Thymus (tissue), 11 donors: Measurements from ENCODE around the gene C6orf136. TPM values are rescaled to one million over a fixed set of nuclear protein-coding genes. Genes with fewer than 3 reads are reported as not detected.

Experiments
- DNase-seq, 9 donors: peaks; one replicate each; pipeline ENCODE4 v3.0.0-alpha.2; 2013; ENCODE audit warnings: low spot score in 9 of 9, low read depth in 6 of 9, missing footprints in 1 of 9
- H3K27ac ChIP-seq, 2 donors: one replicate each; pipeline ENCODE4 v1.5.1; 2013; ENCODE audit warnings: control low read depth in 1 of 2, low read depth in 1 of 2, low read length in 1 of 2, mild to moderate bottlenecking in 1 of 2, moderate library complexity in 1 of 2
- H3K27me3 ChIP-seq, 2 donors: one replicate each; pipeline ENCODE4 v1.5.1; 2013; ENCODE audit warnings: low read length in 1 of 2; ENCODE audit not compliant: control insufficient read depth in 2 of 2, insufficient read depth in 1 of 2
- H3K36me3 ChIP-seq, 2 donors: one replicate each; pipeline ENCODE4 v1.5.1; 2013; ENCODE audit warnings: low read length in 1 of 2, mild to moderate bottlenecking in 1 of 2, moderate library complexity in 1 of 2; ENCODE audit not compliant: control insufficient read depth in 2 of 2, insufficient read depth in 2 of 2
- H3K4me1 ChIP-seq, 2 donors: one replicate each; pipeline ENCODE4 v1.5.1; 2013; ENCODE audit warnings: low read length in 2 of 2; ENCODE audit not compliant: control insufficient read depth in 2 of 2, insufficient read depth in 2 of 2
- H3K4me3 ChIP-seq, 2 donors: one replicate each; pipeline ENCODE4 v1.5.1; 2013; ENCODE audit warnings: low read length in 2 of 2, control low read depth in 1 of 2, mild to moderate bottlenecking in 1 of 2
- H3K9me3 ChIP-seq, 2 donors: one replicate each; pipeline ENCODE4 v1.5.1; 2013; ENCODE audit warnings: low read length in 1 of 2, mild to moderate bottlenecking in 1 of 2; ENCODE audit not compliant: control insufficient read depth in 2 of 2, insufficient read depth in 1 of 2
- WGBS: extraction: QIAGEN DNeasy Blood & Tissue Kit; methylation state at CpG from one replicate; pipeline ENCODE4 v1.1.7; 2013; 5-methylcytosine and 5-hydroxymethylcytosine counted together
- polyA plus RNA-seq: library from polyadenylated mRNA; stranded (reverse); fragments of 200-250 nt; gene quantifications from one replicate; pipeline ENCODE4 v1.2.3, GENCODE V29; 2013
- total RNA-seq: library from RNA; stranded (reverse); fragments of 120-200 nt; gene quantifications from one replicate; pipeline ENCODE4 v1.2.4, GENCODE V29; 2013
- donor health status: healthy.

C6orf136 gene
- total and polyA plus RNA-seq, 2 donors: 9.5 to 24.0 TPM

- H3K9me3 ChIP-seq: no peaks in the 10 kb centered on the region
- peaks cover 0 to 10% of the 10 kb centered on the region in 2 donors for H3K4me1 ChIP-seq
- WGBS: 98% methylated on average over 13 of the region's 13 CpGs
- no peak for DNase-seq
- H3K27ac ChIP-seq: no peak overlapping the region
- no peaks in the 10 kb centered on the region for H3K27me3 ChIP-seq
- H3K4me3 ChIP-seq: no peak overlapping the region
- H3K36me3 ChIP-seq: peaks cover 80 to 92% of the 10 kb centered on the region in 2 donors
Observed at GRCh38 chr6:30603961-30604360, 43.0 kb upstream of the C6orf136 start.

DNA sequence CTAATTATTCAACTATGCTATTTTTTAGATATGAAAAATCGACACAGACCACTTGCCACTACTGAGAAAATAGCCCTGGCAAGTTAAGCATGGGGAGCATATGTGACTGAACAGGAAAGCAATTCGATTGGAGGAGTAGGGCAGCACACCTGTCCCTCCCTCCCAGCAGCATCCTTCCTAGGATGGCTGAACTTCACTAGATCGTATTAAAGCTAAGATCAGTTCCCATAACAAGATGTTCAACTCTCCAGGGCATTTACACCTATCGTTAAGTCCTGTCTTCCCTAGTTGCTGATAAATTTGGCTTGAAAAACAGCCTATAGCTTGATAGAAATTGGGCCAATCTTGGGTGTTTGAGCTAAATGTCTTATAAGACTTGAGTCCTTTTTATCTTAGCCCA, 36.9 kb upstream of the C6orf136 start:
- peaks cover 33 to 56% of the 10 kb centered on the region in 2 donors for H3K36me3 ChIP-seq
- no peak for DNase-seq
- no peaks in the 10 kb centered on the region for H3K9me3 ChIP-seq
- WGBS: 97% methylated on average over 4 of the region's 4 CpGs
- H3K4me3 ChIP-seq: no peak overlapping the region
- H3K27me3 ChIP-seq: no peaks in the 10 kb centered on the region
- no peak overlapping the region for H3K27ac ChIP-seq
- peaks cover 15 to 21% of the 10 kb centered on the region in 2 donors for H3K4me1 ChIP-seq

DNA sequence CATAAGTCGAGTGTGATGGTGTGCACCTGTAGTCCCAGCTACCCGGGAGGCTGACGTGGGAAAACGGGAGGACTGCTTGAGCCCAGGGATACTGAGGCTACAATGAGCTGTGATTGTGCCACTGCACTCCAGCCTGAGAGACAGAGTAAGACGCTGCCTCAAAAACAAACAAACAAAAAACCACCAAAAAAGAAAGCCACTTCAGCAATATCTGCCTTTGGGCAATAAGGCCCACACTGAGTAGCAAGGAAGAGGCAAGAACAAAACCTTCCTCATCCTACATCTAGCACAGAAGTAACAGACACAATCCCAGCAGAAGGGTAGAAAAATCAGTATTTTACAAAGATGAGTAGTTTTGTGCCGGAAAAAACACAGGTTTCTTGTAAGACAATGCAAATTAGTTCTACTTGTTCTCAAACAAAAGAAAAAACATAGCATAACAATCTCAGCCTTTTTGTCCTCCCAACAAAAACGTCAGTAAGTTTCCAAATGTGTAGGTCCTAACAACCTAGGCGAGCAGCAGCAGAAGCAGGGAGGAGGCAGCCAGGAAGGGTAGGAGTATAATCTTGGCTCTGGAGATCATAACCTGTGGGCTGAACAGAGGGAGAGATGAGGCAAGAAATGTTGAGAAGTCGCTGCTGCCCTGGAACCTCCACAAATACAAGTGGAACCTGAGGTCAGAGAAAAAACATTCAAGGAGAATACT, 35.6 kb upstream of the C6orf136 start:
- peaks cover 27 to 50% of the 10 kb centered on the region in 2 donors for H3K36me3 ChIP-seq
- H3K9me3 ChIP-seq: no peaks in the 10 kb centered on the region
- H3K4me1 ChIP-seq: peaks cover 15 to 21% of the 10 kb centered on the region in 2 donors
- WGBS: 96% methylated on average over 9 of the region's 9 CpGs
- no peak overlapping the region for H3K4me3 ChIP-seq
- H3K27me3 ChIP-seq: no peaks in the 10 kb centered on the region
- DNase-seq: no peak
- no peak overlapping the region for H3K27ac ChIP-seq

DNA sequence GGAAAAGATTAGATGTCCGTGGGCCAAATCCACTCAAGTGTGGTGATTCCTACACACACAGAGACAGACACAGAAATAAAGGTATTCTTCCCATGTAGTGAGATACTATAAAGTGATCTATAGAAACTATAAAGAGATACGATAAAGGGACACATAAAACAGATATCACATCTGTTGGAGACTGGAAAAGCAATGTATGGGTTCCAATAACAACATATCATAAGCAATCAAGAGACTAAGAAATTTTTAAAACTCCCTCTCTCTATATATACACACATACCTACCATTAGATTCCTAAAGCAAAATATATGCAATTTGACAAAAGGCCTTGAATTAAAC, 35.1 kb upstream of the C6orf136 start:
- DNase-seq: no peak
- no peak overlapping the region for H3K27ac ChIP-seq
- H3K9me3 ChIP-seq: no peaks in the 10 kb centered on the region
- H3K27me3 ChIP-seq: no peaks in the 10 kb centered on the region
- peaks cover 28 to 50% of the 10 kb centered on the region in 2 donors for H3K36me3 ChIP-seq
- peaks cover 15 to 21% of the 10 kb centered on the region in 2 donors for H3K4me1 ChIP-seq
- 98% methylated on average over 2 of the region's 2 CpGs for WGBS
- no peak overlapping the region for H3K4me3 ChIP-seq

DNA sequence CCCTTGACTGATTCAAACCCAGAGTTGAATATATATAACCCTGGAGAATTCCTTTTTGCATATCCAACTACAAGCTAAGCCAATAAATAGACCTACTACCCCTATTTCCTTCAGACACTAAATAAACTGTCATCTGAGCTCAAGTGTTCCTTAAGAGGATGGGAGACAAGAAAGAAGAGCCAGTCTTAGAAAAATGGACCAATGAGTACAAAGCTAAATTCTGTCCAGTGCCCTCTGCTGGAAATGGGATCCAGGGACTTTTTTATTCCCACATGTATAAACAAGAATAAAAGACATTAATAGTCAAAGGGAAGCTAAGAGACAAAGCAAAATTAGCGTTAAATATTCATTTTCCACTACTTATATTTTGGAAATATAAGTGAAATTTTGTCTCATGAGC, 34.7 kb upstream of the C6orf136 start:
- Histone ChIP-seq H3K27me3 (no peaks in the 10 kb centered on the region), H3K9me3 (no peaks in the 10 kb centered on the region), H3K36me3 (peaks cover 30 to 48% of the 10 kb centered on the region in 2 donors), H3K4me1 (peaks cover 15 to 21% of the 10 kb centered on the region in 2 donors), H3K4me3 (no peak overlapping the region), H3K27ac (no peak overlapping the region)
- 89% methylated on average over 1 of the region's 1 CpG for WGBS
- no peak for DNase-seq

GRCh38 chr6:30612687-30613248, 34.2 kb upstream of the C6orf136 start:
- no peaks in the 10 kb centered on the region for H3K27me3 ChIP-seq
- no peaks in the 10 kb centered on the region for H3K9me3 ChIP-seq
- peak overlapping the region; percentile 22 to 75 for H3K27ac ChIP-seq
- peaks cover 15 to 21% of the 10 kb centered on the region in 2 donors for H3K4me1 ChIP-seq
- no peak overlapping the region for H3K4me3 ChIP-seq
- 88% methylated on average over 6 of the region's 6 CpGs for WGBS
- DNase-seq: no peak
- peaks cover 28 to 43% of the 10 kb centered on the region in 2 donors for H3K36me3 ChIP-seq

DNA sequence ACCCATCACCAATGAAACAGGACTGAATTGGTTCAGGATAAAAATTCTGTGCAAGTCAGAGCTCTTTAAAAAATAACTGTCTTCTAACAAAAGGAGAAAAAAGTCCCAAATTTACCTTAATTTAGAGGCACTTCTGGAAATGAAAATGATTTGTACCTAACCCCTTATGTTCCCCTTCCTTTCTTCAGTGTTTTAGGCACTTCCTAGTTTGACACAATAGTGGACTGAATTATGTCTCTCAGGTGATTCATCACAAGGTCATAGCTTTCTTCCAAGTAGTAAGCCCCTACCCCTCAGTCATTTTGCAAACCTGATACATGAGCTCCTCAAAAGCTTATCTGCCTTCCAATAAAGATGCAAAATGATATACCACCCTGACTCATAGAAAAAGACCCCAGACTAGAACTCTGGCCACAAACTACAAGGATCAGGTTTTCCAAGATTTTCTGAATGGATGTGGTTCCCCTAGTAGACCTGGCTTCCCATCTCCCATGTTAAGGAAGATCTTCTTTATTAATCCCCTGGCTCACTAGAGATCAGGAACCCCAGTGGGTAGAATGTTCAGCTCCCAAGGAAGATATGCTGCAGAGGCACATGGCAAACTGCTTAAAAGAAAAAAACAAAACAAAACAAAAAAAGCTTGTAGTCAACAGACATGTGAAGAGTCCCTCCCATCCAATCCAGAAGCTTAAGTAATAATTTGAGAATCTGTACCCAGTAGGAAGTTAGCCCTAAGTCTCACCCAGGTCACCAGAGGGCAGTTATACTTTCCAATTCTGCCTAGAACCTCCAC, 33.5 kb upstream of the C6orf136 start:
- H3K27me3 ChIP-seq: no peaks in the 10 kb centered on the region
- DNase-seq: no peak
- peaks cover 18 to 25% of the 10 kb centered on the region in 2 donors for H3K4me1 ChIP-seq
- no peaks in the 10 kb centered on the region for H3K9me3 ChIP-seq
- peaks cover 22 to 36% of the 10 kb centered on the region in 2 donors for H3K36me3 ChIP-seq
- peak overlapping the region; percentile 31 to 99 for H3K27ac ChIP-seq
- H3K4me3 ChIP-seq: peak overlapping the region; percentile 68 to 97

- Histone ChIP-seq H3K27ac (peak overlapping the region; percentile 88 to 99), H3K9me3 (no peaks in the 10 kb centered on the region), H3K4me3 (peak overlapping the region; percentile 68 to 97), H3K4me1 (peaks cover 20 to 31% of the 10 kb centered on the region in 2 donors), H3K27me3 (no peaks in the 10 kb centered on the region), H3K36me3 (peaks cover 14 to 28% of the 10 kb centered on the region in 2 donors)
- DNase-seq: peak in 3 of 9 donors; percentile 23 to 28 (median 28)
- WGBS: 47% methylated on average over 8 of the region's 8 CpGs
Observed at GRCh38 chr6:30614044-30614842, 32.7 kb upstream of the C6orf136 start.
